Parathyroid adenoma (tissue), 2 donors: Measurements from ENCODE around the gene EDN2.

Experiments used
- H2AFZ ChIP-seq: fragments of 300-600 bp; sonication (generic); one replicate; pipeline ENCODE4 v1.7.0; 2017; ENCODE audit warnings: antibody characterized with exemption, mild to moderate bottlenecking
- H3K27ac ChIP-seq: fragments of 300-600 bp; sonication (generic); one replicate; pipeline ENCODE4 v1.7.0; 2017
- H3K27me3 ChIP-seq: fragments of 300-600 bp; sonication (generic); one replicate; pipeline ENCODE4 v1.7.0; 2017; ENCODE audit warnings: low read length; ENCODE audit not compliant: control insufficient read depth, insufficient read depth
- H3K36me3 ChIP-seq: fragments of 300-600 bp; sonication (generic); one replicate; pipeline ENCODE4 v1.7.0; 2017; ENCODE audit warnings: low read length; ENCODE audit not compliant: control insufficient read depth, insufficient read depth
- H3K4me1 ChIP-seq: fragments of 300-600 bp; sonication (generic); one replicate; pipeline ENCODE4 v1.7.0; 2017; ENCODE audit warnings: control low read depth
- H3K4me2 ChIP-seq: fragments of 300-600 bp; sonication (generic); one replicate; pipeline ENCODE4 v1.7.0; 2017; ENCODE audit warnings: low read length
- H3K4me3 ChIP-seq: fragments of 300-600 bp; sonication (generic); one replicate; pipeline ENCODE4 v1.7.0; 2017; ENCODE audit warnings: low read depth, low read length
- H3K79me2 ChIP-seq: fragments of 300-600 bp; sonication (generic); one replicate; pipeline ENCODE4 v1.7.0; 2017; ENCODE audit warnings: control low read depth
- H3K9ac ChIP-seq: fragments of 300-600 bp; sonication (generic); one replicate; pipeline ENCODE4 v1.7.0; 2017; ENCODE audit warnings: mild to moderate bottlenecking
- H3K9me3 ChIP-seq: fragments of 300-600 bp; sonication (generic); one replicate; pipeline ENCODE4 v1.7.0; 2017; ENCODE audit warnings: low read length; ENCODE audit not compliant: control insufficient read depth
- TF ChIP-seq, protein P1 (sequence below): fragments of 300-600 bp; sonication (generic); IDR thresholded peaks from one replicate; pipeline ENCODE4 v1.7.0; 2017; ENCODE audit warnings: antibody characterized with exemption, mild to moderate bottlenecking
- donor health status: primary hyperparathyroidism.

Gene EDN2

DNA sequence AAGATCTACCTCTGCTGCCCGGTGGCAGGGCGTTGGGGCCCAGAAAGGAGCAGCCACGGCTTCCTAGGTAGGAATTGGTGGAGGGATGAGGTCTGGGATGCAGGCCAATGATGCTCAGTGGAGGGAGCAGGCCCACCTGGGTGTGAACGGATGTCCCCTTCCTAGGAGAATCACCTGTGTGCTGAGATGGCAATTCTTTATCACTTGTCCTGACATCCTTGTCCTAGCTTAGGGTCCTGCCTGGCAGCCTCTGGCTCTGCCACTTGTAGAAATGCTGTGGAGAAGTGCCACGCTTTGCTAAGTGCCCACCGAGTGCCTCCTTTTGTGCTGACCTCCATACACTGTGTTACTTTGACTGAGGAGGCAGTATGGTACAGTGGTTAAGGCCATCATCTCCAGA is 12.8 kb downstream of the EDN2 start:
- Histone ChIP-seq H3K9ac (no peak overlapping the region), H3K4me1 (no peaks in the 10 kb centered on the region), H3K27ac (no peak overlapping the region), H3K4me2 (no peak overlapping the region), H3K9me3 (no peaks in the 10 kb centered on the region), H3K27me3 (no peaks in the 10 kb centered on the region), H2AFZ (no peak overlapping the region), H3K36me3 (no peaks in the 10 kb centered on the region), H3K79me2 (no peaks in the 10 kb centered on the region), H3K4me3 (no peak overlapping the region)
- TF ChIP-seq, protein P1, sequence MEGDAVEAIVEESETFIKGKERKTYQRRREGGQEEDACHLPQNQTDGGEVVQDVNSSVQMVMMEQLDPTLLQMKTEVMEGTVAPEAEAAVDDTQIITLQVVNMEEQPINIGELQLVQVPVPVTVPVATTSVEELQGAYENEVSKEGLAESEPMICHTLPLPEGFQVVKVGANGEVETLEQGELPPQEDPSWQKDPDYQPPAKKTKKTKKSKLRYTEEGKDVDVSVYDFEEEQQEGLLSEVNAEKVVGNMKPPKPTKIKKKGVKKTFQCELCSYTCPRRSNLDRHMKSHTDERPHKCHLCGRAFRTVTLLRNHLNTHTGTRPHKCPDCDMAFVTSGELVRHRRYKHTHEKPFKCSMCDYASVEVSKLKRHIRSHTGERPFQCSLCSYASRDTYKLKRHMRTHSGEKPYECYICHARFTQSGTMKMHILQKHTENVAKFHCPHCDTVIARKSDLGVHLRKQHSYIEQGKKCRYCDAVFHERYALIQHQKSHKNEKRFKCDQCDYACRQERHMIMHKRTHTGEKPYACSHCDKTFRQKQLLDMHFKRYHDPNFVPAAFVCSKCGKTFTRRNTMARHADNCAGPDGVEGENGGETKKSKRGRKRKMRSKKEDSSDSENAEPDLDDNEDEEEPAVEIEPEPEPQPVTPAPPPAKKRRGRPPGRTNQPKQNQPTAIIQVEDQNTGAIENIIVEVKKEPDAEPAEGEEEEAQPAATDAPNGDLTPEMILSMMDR = no peak

DNA sequence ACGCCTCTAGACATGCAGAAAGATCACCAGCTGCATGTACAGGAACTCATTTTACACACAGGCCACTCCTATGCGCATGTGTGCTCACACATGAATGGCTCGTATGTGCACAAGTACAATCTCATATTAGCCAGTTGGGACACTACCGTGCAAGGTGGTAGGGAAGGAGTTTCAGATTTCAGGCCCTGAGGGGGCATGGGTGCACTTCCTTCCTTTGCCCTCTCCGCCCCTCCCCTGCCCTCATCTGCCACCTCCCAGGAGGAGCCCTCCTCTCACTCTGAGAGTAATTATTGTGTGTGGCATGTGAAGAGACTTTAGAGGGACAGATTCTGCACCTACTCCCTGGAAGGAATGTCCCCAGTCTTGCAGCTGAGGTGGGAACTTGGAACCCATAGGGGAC is 14.8 kb downstream of the EDN2 start:
- H3K79me2 ChIP-seq = no peaks in the 10 kb centered on the region
- no peaks in the 10 kb centered on the region for H3K9me3 ChIP-seq
- H3K27ac ChIP-seq = no peak overlapping the region
- no peaks in the 10 kb centered on the region for H3K36me3 ChIP-seq
- no peaks in the 10 kb centered on the region for H3K4me1 ChIP-seq
- no peaks in the 10 kb centered on the region for H3K27me3 ChIP-seq
- no peak overlapping the region for H3K9ac ChIP-seq
- no peak overlapping the region for H3K4me3 ChIP-seq
- H3K4me2 ChIP-seq = no peak overlapping the region
- H2AFZ ChIP-seq = no peak overlapping the region
- TF ChIP-seq, protein P1 = no peak

DNA sequence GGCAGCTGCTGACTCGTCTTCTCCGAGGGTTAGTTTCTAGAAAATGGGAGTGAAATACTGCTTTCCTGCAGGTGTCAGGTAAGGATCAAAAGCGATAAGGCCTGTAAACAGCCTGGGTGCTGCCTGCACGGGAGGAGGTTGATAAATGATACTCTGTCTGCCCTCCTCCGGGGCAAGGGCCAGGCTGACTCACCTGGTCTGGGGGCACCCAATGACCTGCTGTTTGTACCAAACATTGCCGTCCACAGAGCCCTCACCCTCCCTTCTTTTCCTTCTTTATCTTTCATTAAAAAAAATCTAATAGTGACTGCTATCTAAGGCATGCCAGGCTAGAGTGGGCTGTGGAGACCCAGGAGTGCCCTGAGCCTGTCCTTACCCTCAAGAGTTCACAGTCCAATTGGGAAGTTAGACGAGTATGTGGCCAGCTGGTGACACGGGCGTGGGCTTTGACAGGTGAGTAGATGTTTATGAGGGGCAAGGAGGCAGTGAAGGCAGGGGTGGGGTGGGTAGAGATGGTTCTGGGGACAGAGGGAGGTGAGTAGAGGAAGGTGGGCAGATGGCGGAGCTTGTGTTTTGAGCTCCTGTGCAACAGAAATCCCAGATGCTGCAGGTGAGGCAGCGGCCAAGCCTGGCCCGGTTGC is 16.2 kb downstream of the EDN2 start:
- no peaks in the 10 kb centered on the region for H3K36me3 ChIP-seq
- H3K4me2 ChIP-seq = no peak overlapping the region
- H2AFZ ChIP-seq = no peak overlapping the region
- H3K27ac ChIP-seq = no peak overlapping the region
- H3K27me3 ChIP-seq = no peaks in the 10 kb centered on the region
- no peaks in the 10 kb centered on the region for H3K4me1 ChIP-seq
- H3K9ac ChIP-seq = no peak overlapping the region
- no peak overlapping the region for H3K4me3 ChIP-seq
- H3K79me2 ChIP-seq = no peaks in the 10 kb centered on the region
- TF ChIP-seq, protein P1 = no peak
- H3K9me3 ChIP-seq = no peaks in the 10 kb centered on the region

DNA sequence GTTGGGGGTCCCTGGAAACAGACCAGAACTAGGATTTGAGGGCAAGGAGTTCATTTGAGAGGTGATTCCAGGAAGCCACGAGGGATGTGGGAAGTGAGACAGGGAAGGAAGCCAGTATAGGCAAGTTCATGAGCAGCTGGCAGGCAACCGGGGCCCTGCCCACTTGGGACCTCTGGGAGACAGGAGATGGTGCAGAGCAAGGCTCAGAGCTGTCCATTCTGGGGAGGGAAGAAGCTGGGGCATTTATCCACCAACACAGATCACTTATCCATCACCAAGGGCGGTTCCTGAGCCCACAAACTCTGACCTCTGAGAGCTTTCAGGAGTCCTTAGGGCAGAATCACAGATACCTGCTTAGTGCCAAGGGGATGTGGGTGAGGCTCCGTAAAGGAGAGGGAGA is 16.8 kb downstream of the EDN2 start:
- no peaks in the 10 kb centered on the region for H3K79me2 ChIP-seq
- no peak overlapping the region for H3K9ac ChIP-seq
- H3K36me3 ChIP-seq = no peaks in the 10 kb centered on the region
- no peak overlapping the region for H2AFZ ChIP-seq
- H3K27ac ChIP-seq = no peak overlapping the region
- TF ChIP-seq, protein P1 = no peak
- H3K27me3 ChIP-seq = no peaks in the 10 kb centered on the region
- H3K9me3 ChIP-seq = no peaks in the 10 kb centered on the region
- H3K4me1 ChIP-seq = no peaks in the 10 kb centered on the region
- no peak overlapping the region for H3K4me3 ChIP-seq
- H3K4me2 ChIP-seq = no peak overlapping the region

DNA sequence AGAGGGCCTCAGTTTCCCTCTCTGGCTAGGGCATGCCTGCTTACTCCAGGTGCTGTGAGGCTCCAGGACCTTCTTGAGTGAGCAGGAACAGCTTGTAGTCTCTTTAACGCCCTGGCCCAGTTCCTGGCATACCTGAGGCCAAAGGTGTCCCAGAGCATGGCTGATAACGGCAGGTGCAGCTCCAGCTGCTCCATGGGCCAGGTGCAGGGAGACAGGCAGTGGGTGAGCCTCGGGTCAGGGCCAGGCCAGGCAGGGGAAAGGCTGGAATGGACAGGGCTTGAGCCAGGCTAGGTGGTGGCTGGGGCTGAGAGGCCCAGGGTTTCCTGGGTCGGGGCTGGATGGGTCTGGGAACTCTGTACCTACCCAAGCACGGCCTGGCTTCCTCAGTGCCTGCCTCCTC is 18.3 kb downstream of the EDN2 start:
- Histone ChIP-seq H3K27me3 (no peaks in the 10 kb centered on the region), H3K9ac (no peak overlapping the region), H3K4me3 (no peak overlapping the region), H3K9me3 (no peaks in the 10 kb centered on the region), H3K4me1 (no peaks in the 10 kb centered on the region), H2AFZ (no peak overlapping the region), H3K27ac (no peak overlapping the region), H3K36me3 (no peaks in the 10 kb centered on the region), H3K4me2 (no peak overlapping the region), H3K79me2 (no peaks in the 10 kb centered on the region)
- TF ChIP-seq, protein P1 = no peak
